NB4 (cell line): ENCODE data around the gene PITHD1.

ENCODE experiments used
- CTCF ChIP-seq: IDR thresholded peaks from one replicate; pipeline ENCODE4 v1.5.1; 2012; ENCODE audit warnings: low read depth, low read length
- MYC ChIP-seq: IDR thresholded peaks from 2 replicates; pipeline ENCODE4 v1.6.1; 2011; ENCODE audit warnings: low read depth, low read length
- POLR2A ChIP-seq: IDR thresholded peaks from 2 replicates; pipeline ENCODE4 v1.6.1; 2011; ENCODE audit warnings: mild to moderate bottlenecking; ENCODE audit not compliant: insufficient read length; ENCODE audit errors: extremely low read depth
- TF ChIP-seq, protein P1 (sequence below): IDR thresholded peaks from 2 replicates; pipeline ENCODE4 v1.6.1; 2011; ENCODE audit warnings: low read depth, low read length

- no peak for TF ChIP-seq POLR2A
- TF ChIP-seq CTCF = no peak
- TF ChIP-seq, protein P1, sequence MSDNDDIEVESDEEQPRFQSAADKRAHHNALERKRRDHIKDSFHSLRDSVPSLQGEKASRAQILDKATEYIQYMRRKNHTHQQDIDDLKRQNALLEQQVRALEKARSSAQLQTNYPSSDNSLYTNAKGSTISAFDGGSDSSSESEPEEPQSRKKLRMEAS = no peak
- no peak for TF ChIP-seq MYC
Measured at GRCh38 chr1:23816906-23817305, 38.7 kb downstream of the PITHD1 start.
